A673 (cell line): ENCODE results near the gene PROZ.

Experiments used
- CTCF ChIP-seq: fragments of 300-800, 200-600 bp; sonication (generic); conservative IDR thresholded peaks from 2 replicates; pipeline ENCODE4 v1.5.1; 2017; ENCODE audit warnings: low read depth, mild to moderate bottlenecking, antibody characterized with exemption, low read length, moderate library complexity, mixed read lengths
- EZH2 ChIP-seq: fragments of 200-600 bp; sonication (generic); IDR thresholded peaks from 2 replicates; pipeline ENCODE4 v1.6.1; 2017; ENCODE audit warnings: borderline replicate concordance, low read depth, mild to moderate bottlenecking, mixed read lengths, antibody characterized with exemption, low read length; ENCODE audit not compliant: poor library complexity, severe bottlenecking

- TF ChIP-seq CTCF (no peak), EZH2 (no peak)
Measured at GRCh38 chr13:113150550-113151365, 7.7 kb upstream of the PROZ start.
